Caco-2 (cell line): ENCODE results near the gene HYDIN. TPM values are rescaled to one million over a fixed set of nuclear protein-coding genes. Genes with fewer than 3 reads are reported as not detected.

ENCODE experiments used
- BruUV-seq: library from RNA; stranded (reverse); fragments of 400-500 nt; replicated peaks from 2 replicates; lab custom pipeline; 2021; lab: Mats Ljungman, UMichigan
- CTCF ChIA-PET: fragments of 300-600 bp; sonication (Branson Sonifier 250); formaldehyde crosslinking; loops from one replicate; lab custom pipeline; 2022; ENCODE audit warnings: antibody characterized with exemption; lab: Charles Lee
- POLR2A ChIA-PET: fragments of 300-600 bp; sonication (Branson Sonifier 250); formaldehyde crosslinking; loops from one replicate; lab custom pipeline; 2022; ENCODE audit warnings: antibody characterized with exemption; lab: Charles Lee
- DNase-seq, 2 experiments: peaks; one replicate each; pipeline versions ENCODE4 v3.0.0 to v3.0.0-alpha.2; 2020 to 2022
- H3K27me3 ChIP-seq: replicated peaks from 2 replicates; pipeline ENCODE4 v1.6.0; 2011; ENCODE audit warnings: low read length; ENCODE audit not compliant: control insufficient read depth, insufficient read depth
- H3K36me3 ChIP-seq: 2 replicates; pipeline ENCODE4 v1.5.1; 2011; ENCODE audit warnings: low read length; ENCODE audit not compliant: control insufficient read depth, insufficient read depth
- H3K4me1 ChIP-seq: fragments of 250-450 bp; sonication (Bioruptor Pico); 2 replicates; pipeline ENCODE4 v1.5.1; 2020; ENCODE audit warnings: mild to moderate bottlenecking
- H3K4me3 ChIP-seq: 2 replicates; pipeline ENCODE4 v1.5.1; 2011; ENCODE audit warnings: low read depth, mild to moderate bottlenecking, control low read depth, low read length
- H3K9me3 ChIP-seq: fragments of 250-450 bp; sonication (Bioruptor Pico); 2 replicates; pipeline ENCODE4 v1.5.1; 2020; ENCODE audit warnings: mild to moderate bottlenecking, moderate library complexity
- H3K27ac Mint-ChIP-seq: one replicate; pipeline ENCODE4 v1.8.0; 2022; ENCODE audit warnings: mixed read lengths; ENCODE audit not compliant: unreplicated experiment
- H3K27me3 Mint-ChIP-seq: one replicate; pipeline ENCODE4 v1.8.0; 2022; ENCODE audit warnings: mixed read lengths; ENCODE audit not compliant: insufficient read depth, unreplicated experiment
- H3K36me3 Mint-ChIP-seq: one replicate; pipeline ENCODE4 v1.8.0; 2022; ENCODE audit warnings: mild to moderate bottlenecking, mixed read lengths; ENCODE audit not compliant: insufficient read depth, unreplicated experiment
- H3K4me1 Mint-ChIP-seq: one replicate; pipeline ENCODE4 v1.8.0; 2022; ENCODE audit warnings: low read depth, mixed read lengths; ENCODE audit not compliant: unreplicated experiment
- H3K4me3 Mint-ChIP-seq: one replicate; pipeline ENCODE4 v1.8.0; 2022; ENCODE audit warnings: mild to moderate bottlenecking, moderate library complexity, mixed read lengths; ENCODE audit not compliant: unreplicated experiment
- H3K9me3 Mint-ChIP-seq: one replicate; pipeline ENCODE4 v1.8.0; 2022; ENCODE audit warnings: mixed read lengths; ENCODE audit not compliant: unreplicated experiment
- intact Hi-C: fragments of 100-400 bp; cut with micrococcal nuclease; formaldehyde crosslinking; loops from one replicate; pipeline ENCODE4 v1.10.0; 2022; ENCODE audit not compliant: unreplicated experiment
- total RNA-seq: library from RNA; stranded (reverse); gene quantifications from 2 replicates; pipeline ENCODE4 v1.2.3, GENCODE V29; 2022
- TF ChIP-seq, protein P1 (sequence below), 2 experiments: fragments of 200-600 bp in 1 of 2; IDR thresholded peaks; 1 replicate in 1 of 2; 2 replicates in 1 of 2; pipeline versions ENCODE4 v1.5.1 to v1.8.0; 2011 to 2022; ENCODE audit warnings: antibody characterized with exemption in 1 of 2, control low read depth in 1 of 2, inconsistent platforms in 1 of 2, low read depth in 1 of 2, low read length in 1 of 2, mild to moderate bottlenecking in 1 of 2, moderate library complexity in 1 of 2; ENCODE audit not compliant: insufficient read depth in 1 of 2, severe bottlenecking in 1 of 2, unreplicated experiment in 1 of 2

HYDIN gene
- total RNA-seq, 1 experiment from 2014 or later: 0.68 TPM

DNA sequence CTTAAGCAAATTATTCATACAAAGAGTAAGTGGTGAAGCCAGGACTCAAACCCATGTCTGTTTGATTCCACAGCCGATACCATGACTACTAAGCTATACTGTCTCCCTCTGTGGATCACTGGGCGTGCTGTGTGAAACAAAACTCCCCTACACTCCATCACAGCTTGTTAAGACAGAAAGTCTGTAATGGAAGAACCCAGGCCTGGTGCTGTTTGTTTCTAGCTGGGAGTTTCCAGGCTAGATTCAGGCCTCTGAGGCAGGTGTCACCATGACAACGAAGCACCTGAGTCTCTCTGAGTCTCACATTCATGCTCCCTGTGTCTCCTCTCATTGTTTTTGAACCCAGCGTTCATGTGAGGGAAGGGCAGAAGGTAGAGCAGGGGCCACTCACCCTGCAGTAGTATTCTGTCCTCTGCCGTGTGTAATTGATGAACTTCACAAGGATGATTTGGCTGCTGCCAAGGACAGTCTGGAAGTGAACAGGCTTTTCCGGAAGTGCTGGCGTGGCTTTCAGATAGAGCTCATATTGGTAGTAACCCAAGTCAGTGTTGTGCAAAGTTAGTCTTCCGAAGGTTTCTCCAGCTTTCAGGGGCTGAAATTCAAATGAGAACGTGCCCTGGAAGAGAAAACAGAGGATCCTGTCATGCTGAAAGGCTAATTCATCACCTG, 421.0 kb downstream of the HYDIN start:
- peaks cover 4% of the 10 kb centered on the region; the same call in 1 of the 2 replicates for H3K9me3 ChIP-seq
- no peak overlapping the region for H3K4me3 ChIP-seq
- TF ChIP-seq, protein P1, sequence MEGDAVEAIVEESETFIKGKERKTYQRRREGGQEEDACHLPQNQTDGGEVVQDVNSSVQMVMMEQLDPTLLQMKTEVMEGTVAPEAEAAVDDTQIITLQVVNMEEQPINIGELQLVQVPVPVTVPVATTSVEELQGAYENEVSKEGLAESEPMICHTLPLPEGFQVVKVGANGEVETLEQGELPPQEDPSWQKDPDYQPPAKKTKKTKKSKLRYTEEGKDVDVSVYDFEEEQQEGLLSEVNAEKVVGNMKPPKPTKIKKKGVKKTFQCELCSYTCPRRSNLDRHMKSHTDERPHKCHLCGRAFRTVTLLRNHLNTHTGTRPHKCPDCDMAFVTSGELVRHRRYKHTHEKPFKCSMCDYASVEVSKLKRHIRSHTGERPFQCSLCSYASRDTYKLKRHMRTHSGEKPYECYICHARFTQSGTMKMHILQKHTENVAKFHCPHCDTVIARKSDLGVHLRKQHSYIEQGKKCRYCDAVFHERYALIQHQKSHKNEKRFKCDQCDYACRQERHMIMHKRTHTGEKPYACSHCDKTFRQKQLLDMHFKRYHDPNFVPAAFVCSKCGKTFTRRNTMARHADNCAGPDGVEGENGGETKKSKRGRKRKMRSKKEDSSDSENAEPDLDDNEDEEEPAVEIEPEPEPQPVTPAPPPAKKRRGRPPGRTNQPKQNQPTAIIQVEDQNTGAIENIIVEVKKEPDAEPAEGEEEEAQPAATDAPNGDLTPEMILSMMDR (IDR thresholded peaks at IDR 0.05; ENCODE audit: insufficient read depth in 1 of 2, low read depth in 1 of 2, low read length in 1 of 2, severe bottlenecking in 1 of 2, unreplicated experiment in 1 of 2): no peak
- no peaks in the 10 kb centered on the region for H3K36me3 ChIP-seq
- peaks cover 2% of the 10 kb centered on the region for H3K9me3 Mint-ChIP-seq
- intact Hi-C loops: no loop called here
- H3K36me3 Mint-ChIP-seq: no peaks in the 10 kb centered on the region
- CTCF ChIA-PET: no interaction called here
- POLR2A ChIA-PET: no interaction called here
- no peaks in the 10 kb centered on the region; the same call in none of the 2 replicates for H3K27me3 ChIP-seq
- H3K27me3 Mint-ChIP-seq: peaks cover 6% of the 10 kb centered on the region
- no peak for DNase-seq
- no TSS peak for BruUV-seq
- no peaks in the 10 kb centered on the region for H3K4me1 Mint-ChIP-seq
- no peak overlapping the region for H3K27ac Mint-ChIP-seq
- no peak overlapping the region for H3K4me3 Mint-ChIP-seq
- H3K4me1 ChIP-seq: no peaks in the 10 kb centered on the region

- Histone ChIP-seq H3K4me3 (no peak overlapping the region), H3K27me3 (no peaks in the 10 kb centered on the region; the same call in none of the 2 replicates), H3K9me3 (peaks cover 12% of the 10 kb centered on the region; the same call in 1 of the 2 replicates), H3K4me1 (no peaks in the 10 kb centered on the region), H3K36me3 (no peaks in the 10 kb centered on the region)
- no peaks in the 10 kb centered on the region for H3K4me1 Mint-ChIP-seq
- ChIA-PET POLR2A (no interaction called here), CTCF (no interaction called here)
- no peak overlapping the region for H3K4me3 Mint-ChIP-seq
- no peak overlapping the region for H3K27ac Mint-ChIP-seq
- TF ChIP-seq, protein P1 (IDR thresholded peaks at IDR 0.05; ENCODE audit: insufficient read depth in 1 of 2, low read depth in 1 of 2, low read length in 1 of 2, severe bottlenecking in 1 of 2, unreplicated experiment in 1 of 2): peak; percentile 26 to 30
- H3K36me3 Mint-ChIP-seq: no peaks in the 10 kb centered on the region
- intact Hi-C loops: no loop called here
- peaks cover 13% of the 10 kb centered on the region for H3K9me3 Mint-ChIP-seq
- no TSS peak for BruUV-seq
- peaks cover 9% of the 10 kb centered on the region for H3K27me3 Mint-ChIP-seq
- no peak for DNase-seq
Measured at GRCh38 chr16:70808371-70808770, 422.2 kb downstream of the HYDIN start.

DNA sequence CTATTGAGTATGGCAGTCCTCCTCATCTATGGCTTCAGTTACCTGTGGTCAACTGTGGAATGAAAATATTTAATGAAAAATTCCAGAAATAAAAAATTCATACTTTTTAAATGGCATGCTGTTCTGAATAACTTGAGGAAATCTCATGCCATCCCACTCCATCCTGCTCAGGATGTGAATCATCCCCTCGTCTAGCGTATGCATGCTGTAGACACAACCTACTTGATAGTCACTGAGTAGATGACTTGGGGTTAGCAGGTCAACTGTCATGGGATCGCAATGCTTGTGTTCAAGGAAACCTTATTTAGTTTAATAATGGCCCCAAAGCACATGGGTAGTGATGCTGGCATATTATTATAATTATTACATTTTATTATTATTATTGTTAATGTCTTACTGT, 424.7 kb downstream of the HYDIN start:
- no peak for DNase-seq
- ChIA-PET POLR2A (no interaction called here), CTCF (no interaction called here)
- H3K4me1 ChIP-seq: peaks cover 5% of the 10 kb centered on the region
- H3K4me3 ChIP-seq: no peak overlapping the region
- Mint-ChIP-seq H3K9me3 (peaks cover 15% of the 10 kb centered on the region), H3K36me3 (peaks cover 6% of the 10 kb centered on the region), H3K27ac (no peak overlapping the region), H3K4me3 (no peak overlapping the region), H3K27me3 (peaks cover 9% of the 10 kb centered on the region), H3K4me1 (no peaks in the 10 kb centered on the region)
- peaks cover 12% of the 10 kb centered on the region; the same call in 1 of the 2 replicates for H3K9me3 ChIP-seq
- H3K27me3 ChIP-seq: no peaks in the 10 kb centered on the region; the same call in 1 of the 2 replicates
- TF ChIP-seq, protein P1 (IDR thresholded peaks at IDR 0.05; ENCODE audit: insufficient read depth in 1 of 2, low read depth in 1 of 2, low read length in 1 of 2, severe bottlenecking in 1 of 2, unreplicated experiment in 1 of 2): no peak
- intact Hi-C loops: no loop called here
- BruUV-seq: no TSS peak
- H3K36me3 ChIP-seq: no peaks in the 10 kb centered on the region
